Measurements from ENCODE around the gene KRAS.

- TF ChIP-seq CTCF (IDR thresholded peaks at IDR 0.05) (no peak), POLR2A (IDR thresholded peaks at IDR 0.05) (no peak)
Observed at GRCh38 chr12:25202137-25202536, 48.6 kb downstream of the KRAS start.

Data from body of pancreas (tissue), 4 donors.